ENCODE results near the gene SART3. TPM values are rescaled to one million over a fixed set of nuclear protein-coding genes. Genes with fewer than 3 reads are reported as not detected.

The SART3 gene
- total and polyA plus RNA-seq, 4 donors: 5.9 to 37.1 (median 23.5) TPM

DNA sequence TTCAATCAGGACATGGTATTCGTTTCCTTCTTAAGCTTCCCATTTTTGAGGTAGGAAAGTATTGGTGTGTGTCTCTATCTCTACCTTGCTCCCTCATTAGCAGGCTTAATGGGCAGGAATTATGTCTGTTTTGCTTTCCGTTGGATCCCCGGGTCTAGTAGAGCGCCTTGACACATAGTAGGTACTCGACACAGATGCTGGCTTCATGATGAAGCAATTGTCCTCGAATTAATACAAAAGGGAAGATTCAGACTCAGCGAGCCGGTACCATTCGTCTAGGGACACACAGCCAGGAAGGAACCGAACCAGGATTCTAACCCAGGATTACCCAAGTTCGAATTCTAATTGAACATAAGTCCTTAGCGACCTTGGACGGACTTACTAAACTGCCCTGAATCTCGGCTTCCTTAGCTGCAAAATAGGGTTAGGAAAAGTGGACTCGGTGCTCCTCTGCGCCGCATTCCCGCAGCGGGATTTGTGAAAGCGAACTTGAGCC, 927 bp upstream of the SART3 start:
- H3K4me3 ChIP-seq (ENCODE audit: low read depth in 1 of 3, low read length in 3 of 3): peak overlapping the region; percentile 71 to 97 (median 95)
- DNase-seq (ENCODE audit: low spot score): no peak
- H3K9me3 ChIP-seq (ENCODE audit: control insufficient read depth in 4 of 4, low read length in 3 of 4): no peaks in the 10 kb centered on the region
- TF ChIP-seq JUND (IDR thresholded peaks at IDR 0.05) (no peak), EGR1 (IDR thresholded peaks at IDR 0.05; ENCODE audit: low read depth in 2 of 2) (peak in 1 of 2 donors; percentile 19)
- TF ChIP-seq, protein P1, sequence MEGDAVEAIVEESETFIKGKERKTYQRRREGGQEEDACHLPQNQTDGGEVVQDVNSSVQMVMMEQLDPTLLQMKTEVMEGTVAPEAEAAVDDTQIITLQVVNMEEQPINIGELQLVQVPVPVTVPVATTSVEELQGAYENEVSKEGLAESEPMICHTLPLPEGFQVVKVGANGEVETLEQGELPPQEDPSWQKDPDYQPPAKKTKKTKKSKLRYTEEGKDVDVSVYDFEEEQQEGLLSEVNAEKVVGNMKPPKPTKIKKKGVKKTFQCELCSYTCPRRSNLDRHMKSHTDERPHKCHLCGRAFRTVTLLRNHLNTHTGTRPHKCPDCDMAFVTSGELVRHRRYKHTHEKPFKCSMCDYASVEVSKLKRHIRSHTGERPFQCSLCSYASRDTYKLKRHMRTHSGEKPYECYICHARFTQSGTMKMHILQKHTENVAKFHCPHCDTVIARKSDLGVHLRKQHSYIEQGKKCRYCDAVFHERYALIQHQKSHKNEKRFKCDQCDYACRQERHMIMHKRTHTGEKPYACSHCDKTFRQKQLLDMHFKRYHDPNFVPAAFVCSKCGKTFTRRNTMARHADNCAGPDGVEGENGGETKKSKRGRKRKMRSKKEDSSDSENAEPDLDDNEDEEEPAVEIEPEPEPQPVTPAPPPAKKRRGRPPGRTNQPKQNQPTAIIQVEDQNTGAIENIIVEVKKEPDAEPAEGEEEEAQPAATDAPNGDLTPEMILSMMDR (IDR thresholded peaks at IDR 0.05; ENCODE audit: low read depth, low read length, missing input control): no peak
- peak overlapping the region; percentile 42 to 98 for H3K9ac ChIP-seq (ENCODE audit: low read depth in 1 of 2, low read length in 2 of 2)
- under 1% methylated on average over 20 of the region's 20 CpGs for WGBS
- H3K4me1 ChIP-seq (ENCODE audit: control insufficient read depth in 4 of 4, insufficient read depth in 4 of 4, low read length in 3 of 4): peaks cover 8 to 51% (median 47%) of the 10 kb centered on the region in 4 donors
- peak overlapping the region; percentile 85 to 94 for H3K27ac ChIP-seq (ENCODE audit: low read depth in 1 of 2, low read length in 2 of 2)
- H3K36me3 ChIP-seq (ENCODE audit: control insufficient read depth in 4 of 4, insufficient read depth in 3 of 4, low read depth in 1 of 4, low read length in 3 of 4): peaks cover 0 to 13% (median 8%) of the 10 kb centered on the region in 4 donors
- H3K27me3 ChIP-seq (ENCODE audit: control insufficient read depth in 4 of 4, insufficient read depth in 4 of 4, low read length in 3 of 4): no peaks in the 10 kb centered on the region

DNA sequence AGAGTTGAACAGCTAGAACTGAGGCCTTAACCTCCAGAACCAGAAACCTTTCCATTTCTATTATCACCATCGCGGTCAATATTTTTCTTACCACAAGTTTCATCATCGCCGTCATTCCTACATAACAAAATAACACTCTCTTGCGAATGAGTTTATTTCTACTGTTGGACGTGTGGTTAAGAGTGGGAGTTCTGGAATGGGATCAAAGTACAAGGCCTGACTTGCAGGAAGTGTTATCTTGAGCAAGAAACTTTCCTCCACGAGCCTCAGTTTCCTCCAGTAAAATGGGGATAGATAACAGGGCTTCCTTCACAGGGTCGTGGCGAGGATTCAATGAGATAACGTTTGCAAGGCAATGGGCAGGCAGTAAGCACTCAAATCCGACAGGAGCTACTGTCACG, 652 bp downstream of the SART3 start:
- Histone ChIP-seq H3K27ac (ENCODE audit: low read depth in 1 of 2, low read length in 2 of 2) (peak overlapping the region; percentile 85 to 94), H3K9me3 (ENCODE audit: control insufficient read depth in 4 of 4, low read length in 3 of 4) (no peaks in the 10 kb centered on the region), H3K9ac (ENCODE audit: low read depth in 1 of 2, low read length in 2 of 2) (peak overlapping the region; percentile 77 to 98), H3K36me3 (ENCODE audit: control insufficient read depth in 4 of 4, insufficient read depth in 3 of 4, low read depth in 1 of 4, low read length in 3 of 4) (peaks cover 0 to 7% (median 3%) of the 10 kb centered on the region in 4 donors), H3K27me3 (ENCODE audit: control insufficient read depth in 4 of 4, insufficient read depth in 4 of 4, low read length in 3 of 4) (no peaks in the 10 kb centered on the region), H3K4me1 (ENCODE audit: control insufficient read depth in 4 of 4, insufficient read depth in 4 of 4, low read length in 3 of 4) (peaks cover 6 to 53% (median 43%) of the 10 kb centered on the region in 4 donors), H3K4me3 (ENCODE audit: low read depth in 1 of 3, low read length in 3 of 3) (peak overlapping the region; percentile 71 to 97 (median 95))
- TF ChIP-seq, protein P1 (IDR thresholded peaks at IDR 0.05; ENCODE audit: low read depth, low read length, missing input control): no peak
- no peak for TF ChIP-seq GABPA (IDR thresholded peaks at IDR 0.05 in 1 of 2, conservative IDR thresholded peaks at IDR 0.05 in 1 of 2)
- TF ChIP-seq EGR1 (IDR thresholded peaks at IDR 0.05; ENCODE audit: low read depth in 2 of 2): no peak
- no peak for TF ChIP-seq FOXA1 (IDR thresholded peaks at IDR 0.05)
- TF ChIP-seq TAF1 (conservative IDR thresholded peaks at IDR 0.05): no peak
- DNase-seq (ENCODE audit: low spot score): no peak
- WGBS: 1% methylated on average over 12 of the region's 12 CpGs

- H3K27ac ChIP-seq (ENCODE audit: low read depth in 1 of 2, low read length in 2 of 2): no peak overlapping the region
- H3K36me3 ChIP-seq (ENCODE audit: control insufficient read depth in 4 of 4, insufficient read depth in 3 of 4, low read depth in 1 of 4, low read length in 3 of 4): peaks cover 0 to 7% (median 3%) of the 10 kb centered on the region in 4 donors
- no peaks in the 10 kb centered on the region for H3K27me3 ChIP-seq (ENCODE audit: control insufficient read depth in 4 of 4, insufficient read depth in 4 of 4, low read length in 3 of 4)
- no peaks in the 10 kb centered on the region for H3K9me3 ChIP-seq (ENCODE audit: control insufficient read depth in 4 of 4, low read length in 3 of 4)
- peaks cover 6 to 53% (median 43%) of the 10 kb centered on the region in 4 donors for H3K4me1 ChIP-seq (ENCODE audit: control insufficient read depth in 4 of 4, insufficient read depth in 4 of 4, low read length in 3 of 4)
- H3K9ac ChIP-seq (ENCODE audit: low read depth in 1 of 2, low read length in 2 of 2): peak overlapping the region in 1 of 2 donors; percentile 77
- DNase-seq (ENCODE audit: low spot score): no peak
- 54% methylated on average over 3 of the region's 3 CpGs for WGBS
- peak overlapping the region; percentile 71 to 97 (median 95) for H3K4me3 ChIP-seq (ENCODE audit: low read depth in 1 of 3, low read length in 3 of 3)
- TF ChIP-seq EGR1 (IDR thresholded peaks at IDR 0.05; ENCODE audit: low read depth in 2 of 2) (no peak), NR2F2 (IDR thresholded peaks at IDR 0.05) (no peak), MAX (IDR thresholded peaks at IDR 0.05) (no peak), RXRA (IDR thresholded peaks at IDR 0.05) (no peak), FOXA1 (IDR thresholded peaks at IDR 0.05) (no peak), TAF1 (conservative IDR thresholded peaks at IDR 0.05) (no peak), HNF4G (IDR thresholded peaks at IDR 0.05) (no peak), FOXA2 (IDR thresholded peaks at IDR 0.05) (no peak), JUND (IDR thresholded peaks at IDR 0.05) (no peak), HNF4A (conservative IDR thresholded peaks at IDR 0.05) (no peak), ATF3 (IDR thresholded peaks at IDR 0.05) (no peak), SP1 (IDR thresholded peaks at IDR 0.05) (no peak)
- TF ChIP-seq, protein P2, sequence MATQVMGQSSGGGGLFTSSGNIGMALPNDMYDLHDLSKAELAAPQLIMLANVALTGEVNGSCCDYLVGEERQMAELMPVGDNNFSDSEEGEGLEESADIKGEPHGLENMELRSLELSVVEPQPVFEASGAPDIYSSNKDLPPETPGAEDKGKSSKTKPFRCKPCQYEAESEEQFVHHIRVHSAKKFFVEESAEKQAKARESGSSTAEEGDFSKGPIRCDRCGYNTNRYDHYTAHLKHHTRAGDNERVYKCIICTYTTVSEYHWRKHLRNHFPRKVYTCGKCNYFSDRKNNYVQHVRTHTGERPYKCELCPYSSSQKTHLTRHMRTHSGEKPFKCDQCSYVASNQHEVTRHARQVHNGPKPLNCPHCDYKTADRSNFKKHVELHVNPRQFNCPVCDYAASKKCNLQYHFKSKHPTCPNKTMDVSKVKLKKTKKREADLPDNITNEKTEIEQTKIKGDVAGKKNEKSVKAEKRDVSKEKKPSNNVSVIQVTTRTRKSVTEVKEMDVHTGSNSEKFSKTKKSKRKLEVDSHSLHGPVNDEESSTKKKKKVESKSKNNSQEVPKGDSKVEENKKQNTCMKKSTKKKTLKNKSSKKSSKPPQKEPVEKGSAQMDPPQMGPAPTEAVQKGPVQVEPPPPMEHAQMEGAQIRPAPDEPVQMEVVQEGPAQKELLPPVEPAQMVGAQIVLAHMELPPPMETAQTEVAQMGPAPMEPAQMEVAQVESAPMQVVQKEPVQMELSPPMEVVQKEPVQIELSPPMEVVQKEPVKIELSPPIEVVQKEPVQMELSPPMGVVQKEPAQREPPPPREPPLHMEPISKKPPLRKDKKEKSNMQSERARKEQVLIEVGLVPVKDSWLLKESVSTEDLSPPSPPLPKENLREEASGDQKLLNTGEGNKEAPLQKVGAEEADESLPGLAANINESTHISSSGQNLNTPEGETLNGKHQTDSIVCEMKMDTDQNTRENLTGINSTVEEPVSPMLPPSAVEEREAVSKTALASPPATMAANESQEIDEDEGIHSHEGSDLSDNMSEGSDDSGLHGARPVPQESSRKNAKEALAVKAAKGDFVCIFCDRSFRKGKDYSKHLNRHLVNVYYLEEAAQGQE (IDR thresholded peaks at IDR 0.05): no peak
- TF ChIP-seq, protein P3, sequence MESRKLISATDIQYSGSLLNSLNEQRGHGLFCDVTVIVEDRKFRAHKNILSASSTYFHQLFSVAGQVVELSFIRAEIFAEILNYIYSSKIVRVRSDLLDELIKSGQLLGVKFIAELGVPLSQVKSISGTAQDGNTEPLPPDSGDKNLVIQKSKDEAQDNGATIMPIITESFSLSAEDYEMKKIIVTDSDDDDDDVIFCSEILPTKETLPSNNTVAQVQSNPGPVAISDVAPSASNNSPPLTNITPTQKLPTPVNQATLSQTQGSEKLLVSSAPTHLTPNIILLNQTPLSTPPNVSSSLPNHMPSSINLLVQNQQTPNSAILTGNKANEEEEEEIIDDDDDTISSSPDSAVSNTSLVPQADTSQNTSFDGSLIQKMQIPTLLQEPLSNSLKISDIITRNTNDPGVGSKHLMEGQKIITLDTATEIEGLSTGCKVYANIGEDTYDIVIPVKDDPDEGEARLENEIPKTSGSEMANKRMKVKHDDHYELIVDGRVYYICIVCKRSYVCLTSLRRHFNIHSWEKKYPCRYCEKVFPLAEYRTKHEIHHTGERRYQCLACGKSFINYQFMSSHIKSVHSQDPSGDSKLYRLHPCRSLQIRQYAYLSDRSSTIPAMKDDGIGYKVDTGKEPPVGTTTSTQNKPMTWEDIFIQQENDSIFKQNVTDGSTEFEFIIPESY (IDR thresholded peaks at IDR 0.05): no peak
These were observed 1.2 kb downstream of the SART3 start for GRCh38 chr12:108559748-108560147.

All from liver (tissue), 9 donors.